Esophagus muscularis mucosa (tissue), 4 donors: ENCODE data around the gene NACAD. TPM values are rescaled to one million over a fixed set of nuclear protein-coding genes. Genes with fewer than 3 reads are reported as not detected.

ENCODE experiments used
- DNase-seq: peaks from one replicate; pipeline ENCODE4 v3.0.0-alpha.2; 2017; ENCODE audit errors: extremely low spot score
- H3K27ac ChIP-seq, 4 donors: fragments of 200-600 bp; sonication (generic); replicated peaks in 1 of 4; 1 replicate in 3 of 4; 2 replicates in 1 of 4; pipeline ENCODE4 v1.5.1; 2016 to 2019; ENCODE audit warnings: mild to moderate bottlenecking in 1 of 4
- H3K27me3 ChIP-seq, 4 donors: fragments of 200-600 bp; sonication (generic); one replicate each; pipeline versions ENCODE4 v1.5.1 to v1.6.0; 2016 to 2019
- H3K36me3 ChIP-seq, 4 donors: fragments of 200-600 bp; sonication (generic); one replicate each; pipeline ENCODE4 v1.5.1; 2016 to 2019
- H3K4me1 ChIP-seq, 4 donors: fragments of 200-600 bp; sonication (generic); one replicate each; pipeline ENCODE4 v1.5.1; 2016 to 2019
- H3K4me3 ChIP-seq, 4 donors: fragments of 200-600 bp; sonication (generic); 1 replicate in 2 of 4; 2 replicates in 2 of 4; pipeline ENCODE4 v1.5.1; 2016 to 2019; ENCODE audit warnings: mild to moderate bottlenecking in 4 of 4, moderate library complexity in 1 of 4
- H3K9me3 ChIP-seq, 4 donors: fragments of 200-600 bp; sonication (generic); 1 replicate in 3 of 4; 2 replicates in 1 of 4; pipeline ENCODE4 v1.5.1; 2016 to 2019
- EP300 ChIP-seq: sonication (generic); formaldehyde crosslinking; IDR thresholded peaks from one replicate; pipeline ENCODE4 v1.6.1; 2017; ENCODE audit warnings: antibody characterized with exemption
- POLR2A ChIP-seq: fragments of 450-650 bp; IDR thresholded peaks from one replicate; pipeline ENCODE4 v1.6.1; 2017; ENCODE audit warnings: antibody characterized with exemption, moderate library complexity, mild to moderate bottlenecking, low read depth
- POLR2AphosphoS5 ChIP-seq, 2 donors: sonication (generic); formaldehyde crosslinking; IDR thresholded peaks; one replicate each; pipeline ENCODE4 v1.6.1; 2017; ENCODE audit warnings: antibody characterized with exemption in 2 of 2
- WGBS: methylation state at CpG from one replicate; pipeline ENCODE4 v1.1.5; 2018; 5-methylcytosine and 5-hydroxymethylcytosine counted together
- intact Hi-C: fragments of 100-400 bp; cut with DNase I; formaldehyde crosslinking; loops from one replicate; pipeline ENCODE4 v1.15.1; 2023
- total RNA-seq, 4 donors: library from RNA; depleted of rRNA; stranded (reverse); fragments of >200 nt; gene quantifications; one replicate each; pipeline versions ENCODE4 v1.1.0 to v1.2.1, GENCODE V29; 2016
- TF ChIP-seq, protein P1 (sequence below), 3 experiments: fragments of 200-600 bp in 2 of 3; fragments of 450-650 bp in 1 of 3; sonication (generic) in 2 of 3; IDR thresholded peaks; one replicate each; pipeline ENCODE4 v1.5.1; 2017 to 2019; ENCODE audit warnings: antibody characterized with exemption in 3 of 3, mild to moderate bottlenecking in 2 of 3, moderate library complexity in 1 of 3

NACAD gene
- total RNA-seq, 4 donors from 2014 or later: 7.3 to 15.5 (median 10.8) TPM

DNA sequence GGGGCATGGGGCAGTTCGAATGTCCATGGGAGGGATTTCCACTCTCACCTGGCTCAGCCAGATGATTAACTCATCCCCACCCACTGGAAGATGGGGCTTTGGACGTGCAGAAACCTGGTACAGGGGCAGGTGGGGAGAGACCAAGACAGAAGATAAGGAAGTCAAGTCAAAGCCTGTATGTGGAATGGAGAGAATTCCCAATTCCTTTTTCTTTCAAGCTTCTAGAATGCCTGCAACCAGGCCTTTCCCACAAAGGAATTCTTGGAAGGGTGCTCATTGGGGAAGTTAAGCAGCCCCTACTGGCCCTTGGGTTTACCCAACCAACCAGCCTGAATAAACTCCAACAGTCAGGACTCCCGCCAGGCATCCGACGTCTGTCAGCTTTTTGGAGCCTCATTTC lies 49.7 kb downstream of the NACAD start:
- no peak for DNase-seq
- Histone ChIP-seq H3K27me3 (no peaks in the 10 kb centered on the region), H3K36me3 (peaks cover 21 to 55% (median 37%) of the 10 kb centered on the region in 4 donors), H3K4me3 (no peak overlapping the region), H3K9me3 (no peaks in the 10 kb centered on the region), H3K4me1 (peaks cover 0 to 9% (median under 1%) of the 10 kb centered on the region in 4 donors), H3K27ac (no peak overlapping the region)
- intact Hi-C loops: no loop called here
- WGBS: 91% methylated on average over 5 of the region's 5 CpGs
- TF ChIP-seq, protein P1, sequence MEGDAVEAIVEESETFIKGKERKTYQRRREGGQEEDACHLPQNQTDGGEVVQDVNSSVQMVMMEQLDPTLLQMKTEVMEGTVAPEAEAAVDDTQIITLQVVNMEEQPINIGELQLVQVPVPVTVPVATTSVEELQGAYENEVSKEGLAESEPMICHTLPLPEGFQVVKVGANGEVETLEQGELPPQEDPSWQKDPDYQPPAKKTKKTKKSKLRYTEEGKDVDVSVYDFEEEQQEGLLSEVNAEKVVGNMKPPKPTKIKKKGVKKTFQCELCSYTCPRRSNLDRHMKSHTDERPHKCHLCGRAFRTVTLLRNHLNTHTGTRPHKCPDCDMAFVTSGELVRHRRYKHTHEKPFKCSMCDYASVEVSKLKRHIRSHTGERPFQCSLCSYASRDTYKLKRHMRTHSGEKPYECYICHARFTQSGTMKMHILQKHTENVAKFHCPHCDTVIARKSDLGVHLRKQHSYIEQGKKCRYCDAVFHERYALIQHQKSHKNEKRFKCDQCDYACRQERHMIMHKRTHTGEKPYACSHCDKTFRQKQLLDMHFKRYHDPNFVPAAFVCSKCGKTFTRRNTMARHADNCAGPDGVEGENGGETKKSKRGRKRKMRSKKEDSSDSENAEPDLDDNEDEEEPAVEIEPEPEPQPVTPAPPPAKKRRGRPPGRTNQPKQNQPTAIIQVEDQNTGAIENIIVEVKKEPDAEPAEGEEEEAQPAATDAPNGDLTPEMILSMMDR (IDR thresholded peaks at IDR 0.05): no peak
- no peak for TF ChIP-seq POLR2A
- no peak for TF ChIP-seq EP300
- no peak for TF ChIP-seq POLR2AphosphoS5 (IDR thresholded peaks at IDR 0.05)

GRCh38 chr7:45037876-45038275 lies 50.9 kb downstream of the NACAD start:
- DNase-seq: no peak
- no peaks in the 10 kb centered on the region for H3K27me3 ChIP-seq
- TF ChIP-seq, protein P1 (IDR thresholded peaks at IDR 0.05): no peak
- no peak for TF ChIP-seq POLR2AphosphoS5 (IDR thresholded peaks at IDR 0.05)
- no peak for TF ChIP-seq EP300
- no peak for TF ChIP-seq POLR2A
- no peak overlapping the region for H3K27ac ChIP-seq
- no peaks in the 10 kb centered on the region for H3K9me3 ChIP-seq
- H3K4me1 ChIP-seq: peaks cover 0 to 21% (median 6%) of the 10 kb centered on the region in 4 donors
- WGBS: 91% methylated on average over 5 of the region's 5 CpGs
- intact Hi-C loops: no loop called here
- no peak overlapping the region for H3K4me3 ChIP-seq
- peaks cover 21 to 45% (median 33%) of the 10 kb centered on the region in 4 donors for H3K36me3 ChIP-seq

GRCh38 chr7:45036796-45037195 lies 52.0 kb downstream of the NACAD start:
- WGBS: 82% methylated on average over 8 of the region's 8 CpGs
- intact Hi-C loops: no loop called here
- peaks cover 21 to 38% (median 29%) of the 10 kb centered on the region in 4 donors for H3K36me3 ChIP-seq
- H3K4me1 ChIP-seq: peaks cover 0 to 21% (median 6%) of the 10 kb centered on the region in 4 donors
- no peak overlapping the region for H3K27ac ChIP-seq
- H3K27me3 ChIP-seq: no peaks in the 10 kb centered on the region
- no peak for DNase-seq
- no peak for TF ChIP-seq POLR2A
- TF ChIP-seq POLR2AphosphoS5 (IDR thresholded peaks at IDR 0.05): no peak
- no peak for TF ChIP-seq EP300
- TF ChIP-seq, protein P1 (IDR thresholded peaks at IDR 0.05): no peak
- H3K4me3 ChIP-seq: no peak overlapping the region
- H3K9me3 ChIP-seq: no peaks in the 10 kb centered on the region

DNA sequence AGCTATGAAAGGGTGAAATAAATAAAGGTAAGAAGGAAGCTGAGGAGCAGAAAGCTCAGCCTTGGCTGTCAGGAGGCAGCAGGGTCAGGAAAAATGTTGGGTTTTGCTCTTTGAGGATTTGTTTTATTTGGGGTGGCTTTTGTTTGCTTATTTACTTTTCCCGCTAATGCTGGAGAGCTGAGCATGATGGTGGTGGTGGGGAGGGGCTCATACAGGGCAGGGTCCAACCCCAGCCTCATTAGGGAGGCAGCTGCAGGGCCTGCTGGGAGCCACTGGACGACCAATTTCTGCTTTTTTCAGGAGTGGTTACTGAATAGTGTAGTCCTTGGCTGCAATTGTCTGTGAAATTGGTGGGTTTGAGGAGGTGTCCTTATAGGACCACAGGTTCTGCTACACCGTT lies 52.5 kb downstream of the NACAD start:
- Histone ChIP-seq H3K27ac (no peak overlapping the region), H3K36me3 (peaks cover 17 to 34% (median 25%) of the 10 kb centered on the region in 4 donors), H3K4me1 (peaks cover 0 to 21% (median 6%) of the 10 kb centered on the region in 4 donors), H3K4me3 (no peak overlapping the region), H3K9me3 (no peaks in the 10 kb centered on the region), H3K27me3 (no peaks in the 10 kb centered on the region)
- WGBS: 76% methylated on average over 3 of the region's 3 CpGs
- no peak for TF ChIP-seq POLR2AphosphoS5 (IDR thresholded peaks at IDR 0.05)
- TF ChIP-seq, protein P1 (IDR thresholded peaks at IDR 0.05): no peak
- TF ChIP-seq EP300: no peak
- no peak for TF ChIP-seq POLR2A
- intact Hi-C loops: no loop called here
- no peak for DNase-seq

DNA sequence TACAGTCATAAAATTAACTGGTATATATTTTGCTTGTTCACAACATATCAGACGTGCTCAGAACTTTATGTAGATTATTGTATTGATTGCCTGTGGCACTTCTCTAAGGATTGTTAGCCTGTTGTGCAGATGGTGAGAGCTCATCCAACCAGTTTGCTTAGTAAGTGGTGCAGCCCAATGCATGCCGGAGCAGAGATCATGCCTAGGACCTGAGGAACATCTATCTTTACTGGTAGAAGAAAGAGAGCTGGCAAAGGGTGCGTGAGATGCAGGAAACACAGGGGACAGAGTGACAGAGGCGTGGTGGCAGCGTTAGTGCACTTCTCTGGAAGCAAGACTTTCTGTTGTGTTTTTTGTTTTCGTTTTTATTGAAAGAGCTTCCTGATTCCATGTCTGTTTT lies 52.9 kb downstream of the NACAD start:
- TF ChIP-seq EP300: no peak
- TF ChIP-seq, protein P1 (IDR thresholded peaks at IDR 0.05): no peak
- TF ChIP-seq POLR2A: no peak
- no peak for TF ChIP-seq POLR2AphosphoS5 (IDR thresholded peaks at IDR 0.05)

More for the DNA sequence above, 52.9 kb downstream of the NACAD start:
- Histone ChIP-seq H3K4me1 (peaks cover 0 to 21% (median 6%) of the 10 kb centered on the region in 4 donors), H3K27me3 (no peaks in the 10 kb centered on the region), H3K4me3 (no peak overlapping the region), H3K36me3 (peaks cover 14 to 29% (median 22%) of the 10 kb centered on the region in 4 donors), H3K27ac (no peak overlapping the region), H3K9me3 (no peaks in the 10 kb centered on the region)
- no peak for DNase-seq
- intact Hi-C loops: no loop called here
- 73% methylated on average over 6 of the region's 6 CpGs for WGBS
